Measurements from ENCODE around the gene DNAH17. TPM values are rescaled to one million over a fixed set of nuclear protein-coding genes. Genes with fewer than 3 reads are reported as not detected.

DNAH17 gene
- polyA plus RNA-seq, 3 donors, result 0.01 to 0.51 (median 0.11) TPM

- H3K9ac ChIP-seq (ENCODE audit: insufficient read depth, low read length, poor library complexity, severe bottlenecking), result no peak overlapping the region
- Mint-ChIP-seq H3K4me3 (no peak overlapping the region), H3K27me3 (ENCODE audit: low read depth in 3 of 3) (peaks cover 0 to 11% (median 0%) of the 10 kb centered on the region in 3 donors), H3K4me1 (peaks cover 7% of the 10 kb centered on the region), H3K27ac (peak overlapping the region in 5 of 7 donors; percentile 36 to 65 (median 48)), H3K36me3 (peaks cover 48 to 57% of the 10 kb centered on the region in 2 donors), H3K9me3 (peaks cover 0 to 5% (median 0%) of the 10 kb centered on the region in 7 donors)
- no peaks in the 10 kb centered on the region for H4K20me1 ChIP-seq (ENCODE audit: insufficient read depth, low read length)
- no peak for TF ChIP-seq CTCF (IDR thresholded peaks at IDR 0.05)
- peaks cover 4 to 10% of the 10 kb centered on the region in 2 donors for H3K4me1 ChIP-seq (ENCODE audit: control insufficient read depth in 1 of 2, insufficient read depth in 2 of 2, low read length in 2 of 2)
- H3K4me2 ChIP-seq (replicated peaks; ENCODE audit: extremely low read depth, low read length, poor library complexity, severe bottlenecking), result no peak overlapping the region
- H3K79me2 ChIP-seq (ENCODE audit: insufficient read depth, low read length), result no peaks in the 10 kb centered on the region
- peaks cover 42 to 56% of the 10 kb centered on the region in 2 donors for H3K36me3 ChIP-seq (replicated peaks in 1 of 2; ENCODE audit: control insufficient read depth in 1 of 2, insufficient read depth in 2 of 2, low read length in 2 of 2)
- H3K27me3 ChIP-seq (ENCODE audit: control insufficient read depth in 2 of 2, insufficient read depth in 2 of 2, low read length in 2 of 2), result no peaks in the 10 kb centered on the region
- H3K27ac ChIP-seq (ENCODE audit: low read depth in 1 of 2, low read length in 2 of 2), result no peak overlapping the region
- H2AFZ ChIP-seq (ENCODE audit: insufficient read depth, low read depth, low read length, poor library complexity, severe bottlenecking), result no peak overlapping the region
- no peaks in the 10 kb centered on the region for H3K9me3 ChIP-seq (replicated peaks in 1 of 2; ENCODE audit: control insufficient read depth in 1 of 2, insufficient read depth in 1 of 2, low read length in 2 of 2)
- H3K4me3 ChIP-seq (replicated peaks in 1 of 3; ENCODE audit: low read depth in 2 of 3, low read length in 3 of 3), result no peak overlapping the region
- DNase-seq, result no peak
- 75% methylated on average over 6 of the region's 10 CpGs for WGBS (ENCODE audit: insufficient coverage)
- intact Hi-C loops (cut with micrococcal nuclease), result loop anchor here (10.0 kb wide), 1 partner anchor 315 kb away; no protein-coding TSS in a partner anchor
Measured at GRCh38 chr17:78429618-78429995, 147.6 kb downstream of the DNAH17 start.

- Mint-ChIP-seq H3K27ac (peak overlapping the region in 3 of 7 donors; percentile 15 to 80 (median 65)), H3K4me1 (peaks cover 7% of the 10 kb centered on the region), H3K36me3 (peaks cover 54 to 63% of the 10 kb centered on the region in 2 donors), H3K4me3 (no peak overlapping the region), H3K9me3 (peaks cover 0 to 5% (median 0%) of the 10 kb centered on the region in 7 donors), H3K27me3 (ENCODE audit: low read depth in 3 of 3) (peaks cover 0 to 11% (median 0%) of the 10 kb centered on the region in 3 donors)
- Histone ChIP-seq H3K36me3 (replicated peaks in 1 of 2; ENCODE audit: control insufficient read depth in 1 of 2, insufficient read depth in 2 of 2, low read length in 2 of 2) (peaks cover 47 to 62% of the 10 kb centered on the region in 2 donors), H3K27me3 (ENCODE audit: control insufficient read depth in 2 of 2, insufficient read depth in 2 of 2, low read length in 2 of 2) (no peaks in the 10 kb centered on the region), H3K79me2 (ENCODE audit: insufficient read depth, low read length) (no peaks in the 10 kb centered on the region), H3K9me3 (replicated peaks in 1 of 2; ENCODE audit: control insufficient read depth in 1 of 2, insufficient read depth in 1 of 2, low read length in 2 of 2) (no peaks in the 10 kb centered on the region), H4K20me1 (ENCODE audit: insufficient read depth, low read length) (no peaks in the 10 kb centered on the region), H2AFZ (ENCODE audit: insufficient read depth, low read depth, low read length, poor library complexity, severe bottlenecking) (no peak overlapping the region), H3K9ac (ENCODE audit: insufficient read depth, low read length, poor library complexity, severe bottlenecking) (no peak overlapping the region), H3K4me1 (ENCODE audit: control insufficient read depth in 1 of 2, insufficient read depth in 2 of 2, low read length in 2 of 2) (peaks cover 4 to 10% of the 10 kb centered on the region in 2 donors), H3K4me2 (replicated peaks; ENCODE audit: extremely low read depth, low read length, poor library complexity, severe bottlenecking) (no peak overlapping the region), H3K4me3 (replicated peaks in 1 of 3; ENCODE audit: low read depth in 2 of 3, low read length in 3 of 3) (no peak overlapping the region), H3K27ac (ENCODE audit: low read depth in 1 of 2, low read length in 2 of 2) (no peak overlapping the region)
- 98% methylated on average over 21 of the region's 24 CpGs for WGBS (ENCODE audit: insufficient coverage)
- no peak for TF ChIP-seq CTCF (IDR thresholded peaks at IDR 0.05)
- intact Hi-C loops (cut with micrococcal nuclease), result loop anchor here (10.0 kb wide), 1 partner anchor 314 kb away; no protein-coding TSS in a partner anchor
- no peak for DNase-seq
Measured at GRCh38 chr17:78428836-78429617, 148.2 kb downstream of the DNAH17 start.

Data from CD14-positive monocyte (primary cell).